ENCODE data around the gene RXRA. TPM values are rescaled to one million over a fixed set of nuclear protein-coding genes. Genes with fewer than 3 reads are reported as not detected.

RXRA gene
- total RNA-seq, 1 donor, result 11.2 TPM

DNA sequence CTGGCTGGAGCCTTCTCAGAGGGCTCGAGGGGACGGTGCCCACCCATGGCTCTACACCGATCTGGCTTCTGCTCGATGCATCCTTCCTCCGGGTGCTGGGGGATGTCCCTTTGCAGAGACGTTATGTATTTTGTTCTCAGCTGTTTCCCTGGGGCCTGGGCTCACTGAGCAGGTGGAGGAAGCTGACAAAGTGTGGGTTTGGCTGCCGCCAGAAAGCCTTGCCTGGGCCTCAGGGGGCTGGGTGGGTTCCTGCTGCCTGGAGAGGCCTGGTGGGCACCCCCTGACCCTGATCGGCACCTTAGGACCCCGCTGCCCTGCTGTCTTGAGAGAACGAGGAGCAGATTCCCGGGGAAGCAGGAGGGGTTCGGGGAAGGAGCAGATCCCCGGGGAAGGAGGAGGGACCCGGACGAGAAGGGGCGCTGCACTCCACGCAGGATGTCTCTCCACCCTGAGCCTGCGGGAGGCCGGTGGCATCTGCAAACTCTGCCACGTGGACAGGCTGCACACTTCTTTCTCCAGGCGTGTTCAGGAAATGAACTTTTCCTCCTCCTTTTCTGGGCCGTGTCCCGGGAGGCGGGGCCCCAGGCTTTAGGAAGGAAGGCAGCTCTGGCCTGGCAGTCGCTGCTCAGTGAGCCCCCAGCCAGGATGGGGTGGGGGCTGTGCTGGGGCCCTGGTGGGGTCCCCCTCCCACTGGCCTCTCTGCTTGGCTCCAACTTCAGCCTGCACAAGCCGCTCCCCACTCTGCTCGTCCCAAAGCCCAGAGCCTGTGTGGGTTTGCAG is 148.9 kb downstream of the RXRA start:
- H3K4me3 ChIP-seq (ENCODE audit: low read length), result no peak overlapping the region
- H3K9me3 ChIP-seq (ENCODE audit: low read depth, low read length), result no peaks in the 10 kb centered on the region
- peaks cover 8% of the 10 kb centered on the region for H3K4me1 ChIP-seq (ENCODE audit: insufficient read depth, low read length)
- H3K27me3 ChIP-seq (ENCODE audit: insufficient read depth, low read length), result no peaks in the 10 kb centered on the region

DNA sequence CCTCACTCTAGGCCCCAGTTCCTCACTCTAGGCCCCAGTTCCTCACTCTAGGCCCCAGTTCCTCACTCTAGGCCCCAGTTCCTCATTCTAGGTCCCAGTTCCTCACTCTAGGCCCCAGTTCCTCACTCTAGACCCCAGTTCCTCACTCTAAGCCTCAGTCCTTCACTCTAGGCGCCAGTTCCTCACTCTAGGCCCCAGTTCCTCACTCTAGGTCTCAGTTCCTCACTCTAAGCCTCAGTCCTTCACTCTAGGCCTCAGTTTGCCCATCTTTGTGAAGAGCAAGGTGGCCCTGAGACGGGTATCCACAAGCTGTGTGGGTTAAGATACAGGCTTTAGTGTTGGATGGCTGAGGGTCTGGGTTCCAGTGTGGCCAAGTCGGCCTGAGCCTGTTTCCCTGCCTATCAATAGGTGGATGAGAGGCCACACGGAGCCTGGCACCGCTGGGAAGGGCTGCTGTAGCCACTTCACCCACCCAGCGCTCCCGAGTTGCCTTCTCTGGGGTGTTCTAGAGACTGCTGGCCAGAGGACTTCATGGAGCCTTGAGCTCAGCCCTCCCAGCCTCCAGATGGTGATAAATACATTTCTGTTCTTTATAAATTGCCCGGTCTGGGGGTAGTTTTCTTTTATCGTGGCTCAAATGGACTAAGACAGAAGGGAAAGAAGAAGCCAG is 150.2 kb downstream of the RXRA start:
- H3K9me3 ChIP-seq (ENCODE audit: low read depth, low read length), result no peaks in the 10 kb centered on the region
- no peaks in the 10 kb centered on the region for H3K27me3 ChIP-seq (ENCODE audit: insufficient read depth, low read length)
- no peak overlapping the region for H3K4me3 ChIP-seq (ENCODE audit: low read length)
- peaks cover 8% of the 10 kb centered on the region for H3K4me1 ChIP-seq (ENCODE audit: insufficient read depth, low read length)

DNA sequence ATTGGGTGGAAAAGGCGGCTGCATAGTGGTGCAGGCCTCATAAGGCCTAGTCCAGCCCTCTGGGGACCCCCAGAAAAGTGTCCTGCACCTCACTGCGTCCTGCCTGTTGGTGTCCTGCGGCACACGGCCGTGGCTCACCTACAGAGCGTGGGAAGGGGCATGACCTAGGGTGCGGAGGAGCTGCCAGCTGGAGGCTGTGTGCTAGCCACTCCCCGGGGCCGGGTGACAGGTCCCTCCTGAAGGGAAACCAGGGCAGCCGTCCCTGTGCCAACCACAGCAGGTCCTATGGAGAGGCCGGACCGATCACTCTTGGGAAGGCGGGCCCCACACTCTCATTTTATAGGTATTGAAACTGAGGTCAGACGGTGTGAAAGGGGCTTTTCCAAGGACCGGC is 150.7 kb downstream of the RXRA start:
- Histone ChIP-seq H3K27me3 (ENCODE audit: insufficient read depth, low read length) (no peaks in the 10 kb centered on the region), H3K4me3 (ENCODE audit: low read length) (no peak overlapping the region), H3K9me3 (ENCODE audit: low read depth, low read length) (no peaks in the 10 kb centered on the region), H3K4me1 (ENCODE audit: insufficient read depth, low read length) (peaks cover 8% of the 10 kb centered on the region)

GRCh38 chr9:134477342-134477925 is 151.2 kb downstream of the RXRA start:
- Histone ChIP-seq H3K4me1 (ENCODE audit: insufficient read depth, low read length) (peaks cover 8% of the 10 kb centered on the region), H3K4me3 (ENCODE audit: low read length) (no peak overlapping the region), H3K9me3 (ENCODE audit: low read depth, low read length) (no peaks in the 10 kb centered on the region), H3K27me3 (ENCODE audit: insufficient read depth, low read length) (no peaks in the 10 kb centered on the region)

DNA sequence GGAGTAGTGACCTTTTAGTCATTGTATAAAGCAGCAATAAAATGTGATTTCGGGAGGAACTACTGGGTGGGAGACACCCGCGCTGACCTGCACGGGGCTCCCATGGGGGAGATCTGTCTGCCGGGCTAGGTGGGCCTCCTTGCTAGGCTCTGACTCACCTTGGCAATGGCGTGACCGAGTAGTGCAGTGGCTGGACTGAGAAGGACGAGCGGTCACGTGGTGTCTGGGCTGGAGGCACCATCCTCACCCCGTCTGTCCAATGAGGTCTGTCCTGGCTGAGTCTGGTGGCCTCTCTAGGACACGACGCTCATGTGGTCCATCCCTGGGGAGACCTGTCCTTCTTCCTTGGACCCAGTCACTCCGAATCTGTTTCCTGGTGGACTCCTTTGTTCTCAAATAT is 151.7 kb downstream of the RXRA start:
- H3K27me3 ChIP-seq (ENCODE audit: insufficient read depth, low read length), result no peaks in the 10 kb centered on the region

GRCh38 chr9:134481762-134482161 is 155.5 kb downstream of the RXRA start:
- Histone ChIP-seq H3K4me3 (ENCODE audit: low read length) (no peak overlapping the region), H3K4me1 (ENCODE audit: insufficient read depth, low read length) (peaks cover 4% of the 10 kb centered on the region), H3K9me3 (ENCODE audit: low read depth, low read length) (no peaks in the 10 kb centered on the region), H3K27me3 (ENCODE audit: insufficient read depth, low read length) (no peaks in the 10 kb centered on the region)

More for the DNA sequence above, 151.7 kb downstream of the RXRA start:
- peaks cover 8% of the 10 kb centered on the region for H3K4me1 ChIP-seq (ENCODE audit: insufficient read depth, low read length)
- no peaks in the 10 kb centered on the region for H3K9me3 ChIP-seq (ENCODE audit: low read depth, low read length)
- H3K4me3 ChIP-seq (ENCODE audit: low read length), result no peak overlapping the region

DNA sequence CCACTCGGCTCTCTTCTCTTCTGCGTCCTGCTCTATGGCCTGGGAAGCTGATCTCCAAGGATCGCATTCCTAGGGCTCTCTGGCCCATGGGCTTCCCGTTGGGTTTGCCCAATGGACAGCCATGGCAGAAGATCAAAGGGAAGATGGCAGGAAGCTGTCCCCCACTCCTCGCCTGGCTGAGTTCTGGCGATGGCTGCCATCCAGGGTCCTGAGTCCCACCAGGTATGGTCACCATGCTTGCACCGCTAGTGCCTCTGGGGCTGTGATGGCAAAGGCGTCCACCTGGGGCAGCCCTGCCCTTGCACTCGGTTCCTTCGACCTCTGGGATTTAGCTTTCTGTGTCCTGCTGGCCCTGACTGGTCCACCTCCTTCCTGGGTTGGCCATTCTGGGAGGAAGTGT is 156.0 kb downstream of the RXRA start:
- Histone ChIP-seq H3K4me3 (ENCODE audit: low read length) (no peak overlapping the region), H3K9me3 (ENCODE audit: low read depth, low read length) (no peaks in the 10 kb centered on the region), H3K27me3 (ENCODE audit: insufficient read depth, low read length) (no peaks in the 10 kb centered on the region), H3K4me1 (ENCODE audit: insufficient read depth, low read length) (peaks cover 4% of the 10 kb centered on the region)

DNA sequence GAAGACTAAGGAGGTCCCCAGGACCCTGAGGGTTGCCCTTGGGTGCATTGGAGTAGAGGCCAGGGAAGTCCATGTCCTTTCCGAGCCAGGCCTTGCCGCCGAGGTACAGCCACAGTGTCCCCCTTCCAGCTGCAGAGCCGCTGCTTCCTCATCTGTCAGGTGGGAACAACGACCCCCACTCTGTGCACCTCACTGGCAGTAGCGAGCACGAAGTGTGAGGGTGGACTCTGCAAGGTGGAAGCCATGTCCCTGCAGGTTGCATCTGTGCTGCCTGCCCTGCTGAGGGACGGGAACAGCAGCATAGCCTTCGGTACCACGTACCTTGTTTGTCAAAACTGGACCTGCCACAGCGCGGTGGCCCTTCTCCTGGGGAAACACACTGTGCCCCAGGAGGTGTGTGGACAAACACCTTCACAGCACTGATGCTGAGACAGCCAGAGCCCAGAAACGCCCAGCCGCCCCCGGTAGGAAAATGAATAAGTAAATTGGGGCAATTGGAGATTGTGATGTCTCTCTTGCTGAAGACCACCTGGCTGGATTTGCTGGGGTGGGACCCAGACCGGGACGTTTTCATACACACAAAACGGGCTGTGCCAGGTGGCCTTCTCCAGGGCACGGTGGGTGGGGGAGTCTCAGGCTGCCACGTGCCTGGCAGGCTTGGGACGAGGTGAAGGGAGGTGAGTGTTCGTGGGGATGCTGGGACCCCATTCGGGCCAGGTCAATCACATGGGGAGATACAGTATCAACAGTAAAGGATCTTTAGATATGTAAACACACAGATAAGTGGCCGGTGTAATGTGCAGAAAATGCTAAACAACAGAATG is 157.3 kb downstream of the RXRA start:
- H3K27me3 ChIP-seq (ENCODE audit: insufficient read depth, low read length), result no peaks in the 10 kb centered on the region
- peaks cover 4% of the 10 kb centered on the region for H3K4me1 ChIP-seq (ENCODE audit: insufficient read depth, low read length)
- H3K9me3 ChIP-seq (ENCODE audit: low read depth, low read length), result no peaks in the 10 kb centered on the region
- no peak overlapping the region for H3K4me3 ChIP-seq (ENCODE audit: low read length)

- peaks cover 4% of the 10 kb centered on the region for H3K4me1 ChIP-seq (ENCODE audit: insufficient read depth, low read length)
- H3K9me3 ChIP-seq (ENCODE audit: low read depth, low read length), result no peaks in the 10 kb centered on the region
- H3K27me3 ChIP-seq (ENCODE audit: insufficient read depth, low read length), result no peaks in the 10 kb centered on the region
- H3K4me3 ChIP-seq (ENCODE audit: low read length), result no peak overlapping the region
Observed at GRCh38 chr9:134484479-134484878, 158.2 kb downstream of the RXRA start.

DNA sequence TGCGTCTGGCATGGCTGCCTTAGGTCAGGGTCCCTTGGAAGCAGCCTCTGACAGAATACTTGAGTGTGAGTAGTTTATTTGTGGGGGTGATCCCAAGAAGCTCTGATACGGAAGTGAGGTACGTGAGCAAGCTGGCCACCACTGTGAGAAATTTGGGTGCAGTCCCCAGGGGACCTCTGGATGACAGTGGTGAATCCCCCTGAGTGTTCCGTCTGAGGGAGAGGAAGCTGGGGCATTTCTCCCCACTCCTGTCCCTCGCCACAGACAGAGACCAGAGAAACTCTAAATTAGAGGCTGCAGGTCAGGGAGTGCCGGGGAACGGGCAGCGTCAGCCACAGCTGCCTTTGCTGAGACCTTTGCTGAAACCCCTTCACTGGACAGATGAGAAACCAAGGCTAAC is 159.4 kb downstream of the RXRA start:
- H3K9me3 ChIP-seq (ENCODE audit: low read depth, low read length), result no peaks in the 10 kb centered on the region
- peaks cover 4% of the 10 kb centered on the region for H3K4me1 ChIP-seq (ENCODE audit: insufficient read depth, low read length)
- no peaks in the 10 kb centered on the region for H3K27me3 ChIP-seq (ENCODE audit: insufficient read depth, low read length)
- no peak overlapping the region for H3K4me3 ChIP-seq (ENCODE audit: low read length)

DNA sequence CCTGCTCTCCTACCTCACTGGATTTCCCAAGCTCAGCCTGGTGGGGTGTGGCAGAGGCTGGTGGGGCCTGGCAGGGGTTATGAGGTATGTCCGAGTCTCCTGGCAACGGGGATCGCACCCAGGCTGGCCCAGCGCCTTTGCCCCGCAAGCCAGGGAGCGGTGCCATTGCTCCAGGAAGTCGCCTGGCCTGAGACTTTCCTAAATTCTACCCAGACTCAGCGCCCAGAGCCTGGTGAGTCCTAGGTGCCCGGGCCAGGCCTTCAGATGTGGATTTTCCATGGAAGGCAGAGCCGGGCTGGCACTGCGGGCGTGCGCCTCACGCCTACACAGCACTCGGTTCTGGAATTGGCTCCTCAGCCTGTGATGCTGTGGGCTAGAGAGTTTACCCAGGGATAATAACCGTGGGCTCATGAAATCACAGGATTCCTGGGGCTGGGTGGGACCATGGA is 159.9 kb downstream of the RXRA start:
- Histone ChIP-seq H3K4me1 (ENCODE audit: insufficient read depth, low read length) (peaks cover 4% of the 10 kb centered on the region), H3K9me3 (ENCODE audit: low read depth, low read length) (no peaks in the 10 kb centered on the region), H3K4me3 (ENCODE audit: low read length) (no peak overlapping the region), H3K27me3 (ENCODE audit: insufficient read depth, low read length) (no peaks in the 10 kb centered on the region)

DNA sequence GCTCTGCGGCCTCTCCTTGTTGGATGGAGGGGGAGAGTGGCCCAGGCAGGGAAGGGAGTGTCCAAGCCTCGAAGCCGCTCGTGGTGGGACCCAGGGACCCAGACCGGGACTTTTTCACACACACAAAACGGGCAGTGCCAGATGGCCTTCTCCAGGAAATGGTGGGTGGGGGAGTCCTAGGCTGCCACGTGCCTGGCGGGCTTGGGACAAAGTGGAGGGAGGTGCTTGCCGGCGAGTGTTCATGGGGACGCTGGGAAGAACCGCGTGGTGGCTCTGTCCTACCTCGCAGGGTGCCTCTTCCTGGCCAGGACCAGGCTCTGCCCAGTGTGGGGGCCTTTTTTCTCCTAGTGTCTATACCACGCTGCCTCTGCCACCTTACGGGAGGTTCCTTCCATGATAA is 160.3 kb downstream of the RXRA start:
- Histone ChIP-seq H3K4me3 (ENCODE audit: low read length) (no peak overlapping the region), H3K4me1 (ENCODE audit: insufficient read depth, low read length) (peaks cover 4% of the 10 kb centered on the region), H3K27me3 (ENCODE audit: insufficient read depth, low read length) (no peaks in the 10 kb centered on the region), H3K9me3 (ENCODE audit: low read depth, low read length) (no peaks in the 10 kb centered on the region)

Measured in mononuclear cell (primary cell).